AG09319 (cell line): ENCODE results near the gene CPZ.

Experiments used
- DNase-seq: peaks from one replicate; pipeline ENCODE4 v3.0.0-alpha.2; 2010; ENCODE audit warnings: low read depth; ENCODE audit errors: extremely low read depth
- TF ChIP-seq, protein P1 (sequence below): IDR thresholded peaks from 2 replicates; pipeline ENCODE4 v1.5.1; 2011; ENCODE audit warnings: low read depth, mild to moderate bottlenecking, inconsistent platforms, low read length, moderate library complexity

Gene CPZ

DNA sequence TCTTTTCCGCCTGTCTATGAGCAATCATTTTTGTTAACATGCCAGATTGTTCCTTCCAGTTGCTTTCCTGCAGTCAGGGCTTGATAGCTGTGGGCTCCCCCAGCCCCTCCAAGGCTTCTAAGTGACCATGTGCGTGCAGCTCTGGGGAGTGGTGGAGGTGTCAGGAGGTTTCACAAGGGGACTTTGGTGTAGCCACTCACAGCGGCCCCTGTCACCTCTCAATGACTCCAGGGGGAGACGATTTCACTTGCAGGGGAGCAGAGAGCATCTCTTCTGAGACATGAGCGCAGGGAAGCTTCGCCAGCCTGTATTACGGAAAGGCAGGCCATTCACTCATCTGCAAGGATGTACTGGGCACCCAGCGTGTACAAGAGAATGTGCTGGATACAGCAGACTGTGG, 15.5 kb upstream of the CPZ start:
- no peak for DNase-seq
- TF ChIP-seq, protein P1, sequence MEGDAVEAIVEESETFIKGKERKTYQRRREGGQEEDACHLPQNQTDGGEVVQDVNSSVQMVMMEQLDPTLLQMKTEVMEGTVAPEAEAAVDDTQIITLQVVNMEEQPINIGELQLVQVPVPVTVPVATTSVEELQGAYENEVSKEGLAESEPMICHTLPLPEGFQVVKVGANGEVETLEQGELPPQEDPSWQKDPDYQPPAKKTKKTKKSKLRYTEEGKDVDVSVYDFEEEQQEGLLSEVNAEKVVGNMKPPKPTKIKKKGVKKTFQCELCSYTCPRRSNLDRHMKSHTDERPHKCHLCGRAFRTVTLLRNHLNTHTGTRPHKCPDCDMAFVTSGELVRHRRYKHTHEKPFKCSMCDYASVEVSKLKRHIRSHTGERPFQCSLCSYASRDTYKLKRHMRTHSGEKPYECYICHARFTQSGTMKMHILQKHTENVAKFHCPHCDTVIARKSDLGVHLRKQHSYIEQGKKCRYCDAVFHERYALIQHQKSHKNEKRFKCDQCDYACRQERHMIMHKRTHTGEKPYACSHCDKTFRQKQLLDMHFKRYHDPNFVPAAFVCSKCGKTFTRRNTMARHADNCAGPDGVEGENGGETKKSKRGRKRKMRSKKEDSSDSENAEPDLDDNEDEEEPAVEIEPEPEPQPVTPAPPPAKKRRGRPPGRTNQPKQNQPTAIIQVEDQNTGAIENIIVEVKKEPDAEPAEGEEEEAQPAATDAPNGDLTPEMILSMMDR: no peak

DNA sequence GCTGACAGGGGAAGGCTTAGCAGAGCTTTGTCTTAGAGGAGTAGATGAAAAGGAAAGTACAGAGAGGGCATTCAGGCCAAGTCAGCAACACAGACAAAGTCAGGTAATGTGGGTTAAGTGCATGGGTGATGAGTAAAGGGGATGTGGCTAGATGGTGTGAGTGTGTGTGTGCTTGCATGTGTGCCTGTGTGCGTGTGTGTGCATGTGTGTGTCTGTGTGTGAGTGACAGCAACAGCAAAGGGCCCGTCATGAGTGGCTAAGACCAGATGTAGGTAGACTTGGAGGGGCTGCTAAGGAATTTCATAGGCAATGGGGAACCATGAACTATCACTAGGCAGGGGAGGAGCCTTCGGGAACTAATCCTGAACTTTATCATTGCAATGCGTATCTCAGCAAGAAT, 14.6 kb upstream of the CPZ start:
- no peak for DNase-seq
- TF ChIP-seq, protein P1: no peak

DNA sequence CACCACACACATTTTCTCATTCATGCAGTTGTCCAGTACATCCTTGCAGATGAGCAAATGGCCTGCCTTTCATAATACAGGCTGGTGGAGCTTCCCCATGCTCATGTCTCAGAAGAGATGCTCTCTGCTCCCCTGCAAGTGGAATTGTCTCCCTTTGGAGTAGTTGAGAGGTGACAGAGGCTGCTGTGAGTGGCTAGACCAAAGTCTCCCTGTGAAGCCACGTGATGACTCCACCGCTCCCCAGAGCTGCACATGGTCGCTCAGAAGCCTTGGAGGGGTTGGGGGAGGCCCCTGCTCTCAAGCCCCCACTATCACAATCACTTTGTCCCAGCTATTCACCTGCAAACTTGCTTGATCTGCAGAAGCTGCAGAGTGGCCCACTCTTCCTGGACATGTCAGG, 13.8 kb upstream of the CPZ start:
- TF ChIP-seq, protein P1: no peak
- DNase-seq: no peak

DNA sequence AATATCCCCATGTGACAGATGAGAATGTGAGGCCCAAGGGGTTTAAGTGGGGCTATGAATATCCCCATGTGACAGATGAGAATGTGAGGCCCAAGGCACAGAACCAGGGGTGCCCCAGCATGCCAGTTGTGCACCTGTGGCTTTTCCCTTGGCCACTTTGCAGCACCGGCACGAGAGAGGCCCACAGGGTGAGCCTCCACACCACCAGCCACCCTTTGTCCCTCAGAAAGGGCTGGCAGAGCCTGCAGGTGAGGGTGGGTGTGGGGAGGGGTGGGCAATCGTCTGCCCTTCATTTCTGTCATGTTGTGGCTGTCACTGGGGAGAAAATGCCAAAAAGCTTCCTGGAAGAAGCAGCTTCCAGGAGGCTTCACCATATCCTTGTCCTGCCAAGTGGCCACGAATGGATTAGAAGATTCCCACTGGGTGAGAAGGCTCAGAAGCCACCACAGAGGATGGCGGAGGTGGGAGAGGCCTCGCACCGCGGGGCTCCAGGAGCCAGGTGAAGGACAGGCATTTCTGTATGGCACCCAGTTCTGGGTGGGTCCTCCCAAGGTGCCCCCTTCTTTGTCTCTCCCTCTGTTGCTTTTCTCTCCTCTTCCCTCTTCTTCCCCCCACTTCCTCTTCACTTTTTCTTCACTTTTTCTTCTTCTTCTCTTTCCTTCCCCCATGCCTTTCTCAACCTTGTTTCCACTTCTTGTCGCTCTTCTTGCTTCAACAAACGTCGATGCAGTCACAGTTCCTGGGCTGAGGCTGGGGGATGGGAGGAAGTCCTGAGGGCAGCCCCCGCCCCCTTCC, 12.8 kb upstream of the CPZ start:
- TF ChIP-seq, protein P1: no peak
- no peak for DNase-seq

DNA sequence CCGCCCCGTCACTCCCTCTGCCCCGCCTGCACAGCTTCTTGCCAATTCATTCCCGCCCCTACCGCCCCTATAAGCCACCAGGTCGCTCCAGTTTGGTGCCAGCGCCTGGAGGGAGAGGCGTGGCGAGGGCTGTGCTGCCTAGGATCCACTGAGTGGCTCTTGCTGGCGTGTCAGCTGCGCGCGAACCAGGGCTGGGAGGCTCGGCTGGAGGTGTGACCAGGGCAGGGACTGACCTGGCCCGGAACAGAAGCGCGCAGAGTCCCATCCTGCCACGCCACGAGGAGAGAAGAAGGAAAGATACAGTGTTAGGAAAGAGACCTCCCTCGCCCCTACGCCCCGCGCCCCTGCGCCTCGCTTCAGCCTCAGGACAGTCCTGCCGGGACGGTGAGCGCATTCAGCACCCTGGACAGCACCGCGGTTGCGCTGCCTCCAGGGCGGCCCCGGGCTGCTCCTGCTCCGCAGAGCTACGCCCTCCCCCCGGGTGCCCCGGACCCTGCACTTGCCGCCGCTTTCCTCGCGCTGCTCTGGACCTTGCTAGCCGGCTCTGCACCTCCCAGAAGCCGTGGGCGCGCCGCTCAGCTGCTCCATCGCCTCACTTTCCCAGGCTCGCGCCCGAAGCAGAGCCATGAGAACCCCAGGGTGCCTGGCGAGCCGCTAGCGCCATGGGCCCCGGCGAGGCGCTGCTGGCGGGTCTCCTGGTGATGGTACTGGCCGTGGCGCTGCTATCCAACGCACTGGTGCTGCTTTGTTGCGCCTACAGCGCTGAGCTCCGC, 12.1 kb upstream of the CPZ start, which contains the start of gene GPR78:
Gene GPR78, plus strand, starts transcription at position 72 of the 773 bp plus-strand sequence. Its CDS starts 591 bp downstream, at position 663.
- TF ChIP-seq, protein P1: no peak
- no peak for DNase-seq

DNA sequence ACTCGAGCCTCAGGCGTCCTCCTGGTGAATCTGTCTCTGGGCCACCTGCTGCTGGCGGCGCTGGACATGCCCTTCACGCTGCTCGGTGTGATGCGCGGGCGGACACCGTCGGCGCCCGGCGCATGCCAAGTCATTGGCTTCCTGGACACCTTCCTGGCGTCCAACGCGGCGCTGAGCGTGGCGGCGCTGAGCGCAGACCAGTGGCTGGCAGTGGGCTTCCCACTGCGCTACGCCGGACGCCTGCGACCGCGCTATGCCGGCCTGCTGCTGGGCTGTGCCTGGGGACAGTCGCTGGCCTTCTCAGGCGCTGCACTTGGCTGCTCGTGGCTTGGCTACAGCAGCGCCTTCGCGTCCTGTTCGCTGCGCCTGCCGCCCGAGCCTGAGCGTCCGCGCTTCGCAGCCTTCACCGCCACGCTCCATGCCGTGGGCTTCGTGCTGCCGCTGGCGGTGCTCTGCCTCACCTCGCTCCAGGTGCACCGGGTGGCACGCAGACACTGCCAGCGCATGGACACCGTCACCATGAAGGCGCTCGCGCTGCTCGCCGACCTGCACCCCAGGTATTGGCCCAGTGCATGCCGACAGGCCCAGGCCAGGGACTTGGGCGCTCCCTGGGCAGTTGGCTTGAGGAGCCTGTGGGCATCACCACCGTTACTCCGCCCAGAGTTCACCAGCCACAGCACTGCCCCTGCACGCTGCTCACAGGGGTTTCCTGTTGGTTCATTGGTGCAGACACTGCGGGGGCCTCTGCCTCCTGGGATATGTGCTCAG, 11.3 kb upstream of the CPZ start:
- TF ChIP-seq, protein P1: no peak
- no peak for DNase-seq

DNA sequence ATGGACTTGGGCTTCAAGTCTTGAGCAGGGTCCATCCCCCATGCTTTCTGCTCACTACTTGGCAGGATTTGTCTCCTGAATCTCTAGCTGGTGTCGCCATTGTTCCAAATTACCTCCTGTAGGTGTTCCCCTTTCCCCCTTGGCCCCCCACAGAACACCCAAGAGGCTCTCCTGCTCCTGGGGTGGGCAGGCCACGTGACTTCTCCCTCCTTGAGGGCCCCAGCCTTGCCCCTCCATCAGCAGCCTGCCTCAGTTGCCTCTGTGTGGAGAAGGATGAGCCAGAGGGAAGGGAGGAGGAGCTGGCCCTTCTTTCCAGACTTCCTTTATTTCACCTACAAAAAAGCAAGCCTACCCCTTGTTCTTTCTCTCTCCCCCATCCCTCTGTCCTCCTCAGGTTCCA, 10.5 kb upstream of the CPZ start:
- TF ChIP-seq, protein P1: no peak
- DNase-seq: no peak
